Activated naive CD4-positive, alpha-beta T cell treated with anti-CD3 and anti-CD28 coated beads, Interleukin-2, amount 50 U/mL, for 72 hours (primary cell): ENCODE results near the gene RARRES1. TPM values are rescaled to one million over a fixed set of nuclear protein-coding genes. Genes with fewer than 3 reads are reported as not detected.
A peak's percentile ranks its signal among the peaks of the same experiment; 100 is the strongest.

ENCODE experiments used
- ATAC-seq, 2 donors: fragments of 150-1000 bp; cut with Tn5 transposase; 2 replicates each; pipeline ENCODE4 v1.10.0; 2021; ENCODE audit warnings: mild to moderate bottlenecking in 2 of 2, moderate library complexity in 2 of 2
- DNase-seq, 2 donors: peaks; one replicate each; pipeline ENCODE4 v3.0.0; 2021 to 2022; ENCODE audit warnings: low spot score in 2 of 2
- H3K27ac Mint-ChIP-seq, 2 donors: one replicate each; pipeline ENCODE4 v1.8.0; 2022; ENCODE audit warnings: mild to moderate bottlenecking in 2 of 2, mixed read lengths in 2 of 2
- H3K36me3 Mint-ChIP-seq, 2 donors: one replicate each; pipeline ENCODE4 v1.8.0; 2022; ENCODE audit warnings: mixed read lengths in 2 of 2
- H3K9me3 Mint-ChIP-seq, 2 donors: one replicate each; pipeline ENCODE4 v1.8.0; 2022; ENCODE audit warnings: mixed read lengths in 2 of 2
- total RNA-seq, 2 donors: library from RNA; stranded (reverse); gene quantifications; one replicate each; pipeline ENCODE4 v1.2.3, GENCODE V29; 2022

RARRES1 gene
- total RNA-seq, 2 donors from 2014 or later: not detected

- Mint-ChIP-seq H3K36me3 (peaks cover 6% of the 10 kb centered on the region in 2 donors), H3K9me3 (no peaks in the 10 kb centered on the region), H3K27ac (no peak overlapping the region)
- ATAC-seq (peak in 1 of 2 donors; percentile 77), DNase-seq (no peak)
Measured at GRCh38 chr3:158683230-158683962, 48.9 kb downstream of the RARRES1 start.

DNA sequence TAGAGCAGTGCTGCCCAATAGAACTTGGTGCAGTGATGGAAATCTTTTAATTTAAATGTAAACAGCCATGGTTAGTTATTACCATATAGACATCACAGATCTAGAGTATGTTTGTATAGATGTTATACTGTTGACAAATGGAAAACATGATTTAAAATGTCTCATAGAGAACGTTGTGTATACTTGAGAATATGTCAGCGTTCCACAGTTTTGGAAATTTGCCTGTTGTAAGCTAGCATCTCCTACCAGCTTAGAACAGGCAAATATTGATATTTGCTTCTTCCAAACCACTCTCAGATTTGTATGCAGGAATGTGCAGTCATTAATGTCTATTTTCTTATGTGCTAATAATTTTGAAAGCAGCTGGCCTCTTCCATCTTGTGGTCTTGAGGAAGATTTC is 51.4 kb downstream of the RARRES1 start:
- no peaks in the 10 kb centered on the region for H3K9me3 Mint-ChIP-seq
- H3K27ac Mint-ChIP-seq: no peak overlapping the region
- DNase-seq: no peak
- H3K36me3 Mint-ChIP-seq: peaks cover 12 to 15% of the 10 kb centered on the region in 2 donors
- ATAC-seq: no peak

DNA sequence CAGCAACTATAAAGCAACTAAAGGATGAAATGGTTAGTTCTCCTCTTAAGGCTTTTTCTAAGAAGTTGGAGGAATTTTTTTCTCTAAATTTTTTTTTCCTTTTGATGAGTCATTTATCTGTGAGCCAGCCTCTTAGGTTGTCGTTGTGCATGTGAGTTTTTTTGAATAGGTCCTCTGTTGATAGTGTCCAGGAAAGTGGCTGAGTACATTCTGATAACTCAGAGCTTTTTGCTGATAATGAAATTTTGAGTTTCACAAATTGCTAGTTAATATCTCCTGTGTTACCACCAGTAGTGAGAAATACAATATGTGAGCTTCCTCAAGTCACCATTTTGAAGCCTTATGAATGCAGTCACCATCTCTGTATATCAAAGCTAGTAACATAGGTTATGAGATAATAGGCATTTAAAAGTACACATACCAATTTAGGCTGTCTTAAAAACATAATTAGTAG is 52.7 kb downstream of the RARRES1 start:
- H3K9me3 Mint-ChIP-seq: no peaks in the 10 kb centered on the region
- peaks cover 12 to 15% of the 10 kb centered on the region in 2 donors for H3K36me3 Mint-ChIP-seq
- ATAC-seq (no peak), DNase-seq (no peak)
- no peak overlapping the region for H3K27ac Mint-ChIP-seq

DNA sequence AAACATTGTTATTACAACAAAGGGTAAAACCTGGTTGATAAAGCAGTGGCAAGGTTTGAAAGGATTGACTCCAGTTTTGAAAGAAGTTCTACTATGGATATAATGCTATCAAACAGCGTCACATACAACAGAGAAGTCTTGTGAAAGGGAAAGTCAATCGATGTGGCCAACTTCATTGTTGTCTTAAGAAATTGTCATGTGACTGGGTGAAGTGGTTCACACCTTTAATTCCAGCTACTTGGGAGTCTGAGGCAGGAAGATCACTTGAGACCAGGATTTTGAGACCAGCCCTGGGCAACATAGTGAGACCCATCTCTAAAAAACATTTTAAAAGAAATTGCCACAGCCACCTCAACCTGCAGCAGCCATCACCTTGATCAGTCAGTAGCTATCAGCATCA is 53.6 kb downstream of the RARRES1 start:
- no peak overlapping the region for H3K27ac Mint-ChIP-seq
- no peak for ATAC-seq
- DNase-seq: no peak
- H3K9me3 Mint-ChIP-seq: no peaks in the 10 kb centered on the region
- peaks cover 7 to 10% of the 10 kb centered on the region in 2 donors for H3K36me3 Mint-ChIP-seq

DNA sequence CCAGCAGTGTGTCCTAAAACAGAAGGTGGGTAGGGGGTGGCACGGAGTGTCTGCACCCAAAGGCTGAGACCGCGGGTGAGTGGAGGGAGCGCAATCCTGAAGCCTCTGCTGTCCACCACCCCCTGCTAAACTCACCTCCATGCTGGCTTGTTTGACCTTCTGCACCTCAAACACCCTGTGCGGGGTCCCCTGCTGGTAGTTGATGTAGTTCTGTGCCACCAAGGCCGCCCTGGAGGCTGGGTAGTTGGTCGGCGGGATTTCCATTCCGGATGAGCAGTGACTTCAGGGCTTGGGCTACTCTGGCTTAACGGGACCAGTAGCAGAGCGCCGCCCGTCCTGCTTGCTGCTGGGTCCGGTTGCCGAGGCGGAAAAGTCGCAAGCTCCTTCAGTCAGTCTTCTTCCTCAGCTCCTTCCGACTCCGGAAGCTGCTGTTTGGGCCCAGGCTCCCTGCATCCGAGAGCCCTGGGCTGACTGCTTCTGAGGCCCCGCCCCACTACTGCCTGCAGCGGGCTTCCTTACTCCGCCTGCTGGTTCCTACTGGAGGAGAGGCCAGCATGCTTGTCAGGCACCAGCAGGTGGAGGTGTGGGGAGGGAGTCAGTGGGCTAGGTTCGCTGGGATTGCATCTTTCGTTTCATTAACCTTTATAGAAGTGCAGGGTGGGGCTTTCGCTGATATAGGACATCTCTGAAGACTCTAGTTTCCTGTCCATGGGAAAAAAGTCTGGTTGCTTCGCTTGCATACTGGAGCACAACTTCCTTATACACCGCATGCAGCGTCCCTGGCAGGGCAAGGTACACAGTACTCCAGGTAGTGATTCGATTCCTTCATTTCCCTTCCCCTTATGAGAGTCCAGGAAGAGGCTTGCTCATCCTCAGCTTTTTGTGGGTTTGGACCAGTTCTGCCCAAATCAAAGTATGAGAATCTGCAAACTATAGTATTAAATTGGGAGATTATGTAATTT is 59.8 kb downstream of the RARRES1 start, which contains the start of gene LXN:
Gene LXN, minus strand, starts transcription at position 434 of the 962 bp plus-strand sequence. Its CDS starts 170 bp downstream, at position 264.
- Mint-ChIP-seq H3K9me3 (no peaks in the 10 kb centered on the region), H3K36me3 (peaks cover 12 to 30% of the 10 kb centered on the region in 2 donors), H3K27ac (peak within 1 kb of the TSS; percentile 93)
- DNase-seq (peak; percentile 78 to 82), ATAC-seq (peak; percentile 99 to 100)

- ATAC-seq: no peak
Measured at GRCh38 chr3:158671821-158672214, 60.4 kb downstream of the RARRES1 start.

GRCh38 chr3:158668506-158668905 is 63.8 kb downstream of the RARRES1 start:
- DNase-seq: no peak
- no peak overlapping the region for H3K27ac Mint-ChIP-seq
- H3K36me3 Mint-ChIP-seq: peaks cover 12 to 31% of the 10 kb centered on the region in 2 donors
- no peak for ATAC-seq
- H3K9me3 Mint-ChIP-seq: no peaks in the 10 kb centered on the region

More at GRCh38 chr3:158671821-158672214, 60.4 kb downstream of the RARRES1 start:
- Mint-ChIP-seq H3K27ac (peak overlapping the region; percentile 93), H3K9me3 (no peaks in the 10 kb centered on the region), H3K36me3 (peaks cover 12 to 25% of the 10 kb centered on the region in 2 donors)
- no peak for DNase-seq

GRCh38 chr3:158666416-158666815 is 65.8 kb downstream of the RARRES1 start:
- ATAC-seq (no peak), DNase-seq (no peak)
- H3K36me3 Mint-ChIP-seq: peaks cover 0 to 23% of the 10 kb centered on the region in 2 donors
- no peaks in the 10 kb centered on the region for H3K9me3 Mint-ChIP-seq
- no peak overlapping the region for H3K27ac Mint-ChIP-seq

DNA sequence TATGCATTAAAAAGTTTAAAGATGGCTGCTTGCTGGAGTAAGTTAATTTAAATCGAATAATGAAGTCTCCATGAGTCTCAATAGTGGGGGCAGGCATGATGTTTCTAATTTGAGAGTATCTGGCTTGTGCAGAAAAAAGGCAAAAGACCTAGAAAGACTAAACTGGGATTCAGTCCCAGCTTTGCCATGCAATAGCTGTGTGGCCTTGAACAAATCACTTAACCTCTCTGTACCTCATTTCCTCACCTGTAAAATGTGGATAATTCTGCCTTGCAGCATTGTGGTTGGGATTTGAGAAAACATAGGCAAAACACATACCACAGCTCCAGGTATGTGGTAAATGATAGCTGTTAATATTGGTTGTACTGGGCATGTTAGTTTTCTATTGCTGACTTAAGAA is 68.4 kb downstream of the RARRES1 start:
- DNase-seq: no peak
- peaks cover 0 to 11% of the 10 kb centered on the region in 2 donors for H3K36me3 Mint-ChIP-seq
- no peak overlapping the region for H3K27ac Mint-ChIP-seq
- no peak for ATAC-seq
- no peaks in the 10 kb centered on the region for H3K9me3 Mint-ChIP-seq

GRCh38 chr3:158663246-158663645 is 69.0 kb downstream of the RARRES1 start:
- H3K36me3 Mint-ChIP-seq: peaks cover 0 to 7% of the 10 kb centered on the region in 2 donors
- H3K27ac Mint-ChIP-seq: no peak overlapping the region
- no peak for ATAC-seq
- no peaks in the 10 kb centered on the region for H3K9me3 Mint-ChIP-seq
- no peak for DNase-seq

GRCh38 chr3:158660711-158661110 is 71.5 kb downstream of the RARRES1 start:
- Mint-ChIP-seq H3K36me3 (peaks cover 0 to 7% of the 10 kb centered on the region in 2 donors), H3K9me3 (no peaks in the 10 kb centered on the region), H3K27ac (no peak overlapping the region)
- DNase-seq (no peak), ATAC-seq (no peak)

DNA sequence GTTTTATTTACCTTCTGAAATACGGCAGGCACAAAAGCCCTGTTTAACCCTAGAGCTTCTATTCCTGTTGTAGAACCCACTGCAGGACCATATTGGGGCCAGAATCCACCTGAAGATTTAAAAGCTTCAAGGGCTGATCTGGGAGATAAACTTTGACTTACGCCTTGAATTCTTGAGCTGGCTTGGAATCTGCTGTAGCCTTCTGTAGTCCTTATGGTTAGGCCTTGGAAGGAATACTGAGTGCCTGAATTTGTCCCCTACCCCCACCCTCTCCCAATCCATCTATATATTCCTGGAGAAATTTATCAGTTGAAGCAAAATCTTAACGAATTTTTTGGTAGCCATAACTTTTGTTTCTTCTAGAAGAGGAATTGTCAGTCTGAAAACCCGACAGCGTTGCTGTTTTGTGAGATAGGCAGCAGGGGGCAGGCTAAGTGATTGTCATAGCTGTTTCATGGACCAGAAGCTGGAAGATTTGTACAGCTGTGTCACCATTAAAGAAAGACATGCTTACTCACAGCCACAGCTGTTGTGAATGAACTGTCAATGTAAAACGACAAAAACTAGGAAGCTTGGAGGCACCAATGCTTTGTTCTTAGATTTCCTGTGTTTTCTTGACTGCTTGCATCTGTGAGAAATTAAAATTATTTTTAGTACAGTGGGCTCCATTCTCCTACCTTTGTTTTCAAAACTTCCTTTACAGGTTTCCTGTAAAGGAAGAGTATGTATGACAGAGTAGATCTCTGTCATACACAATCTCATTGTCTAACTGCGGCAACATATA is 72.6 kb downstream of the RARRES1 start:
- peak; percentile 68 to 85 for ATAC-seq
- Mint-ChIP-seq H3K36me3 (peaks cover 0 to 2% of the 10 kb centered on the region in 2 donors), H3K9me3 (no peaks in the 10 kb centered on the region), H3K27ac (no peak overlapping the region)
- peak in 1 of 2 donors; percentile 61 for DNase-seq

DNA sequence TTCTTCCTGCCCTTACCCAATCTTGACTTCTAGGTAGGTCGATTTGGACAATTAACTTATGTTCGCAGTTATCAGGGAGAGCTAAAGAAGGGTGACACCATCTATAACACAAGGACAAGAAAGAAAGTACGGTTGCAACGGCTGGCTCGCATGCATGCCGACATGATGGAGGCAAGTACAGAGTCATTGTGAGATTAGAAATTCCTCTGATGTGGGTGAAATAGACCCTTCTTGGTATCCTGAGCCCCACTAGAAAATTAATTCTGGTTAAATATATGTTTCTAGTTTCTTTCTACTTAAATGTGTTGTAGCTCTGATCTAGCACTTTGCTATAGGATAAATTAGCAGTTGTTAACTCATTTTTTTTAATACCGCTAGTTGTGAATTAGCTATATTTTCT is 73.4 kb downstream of the RARRES1 start:
- ATAC-seq (peak in 1 of 2 donors; percentile 65), DNase-seq (no peak)
- Mint-ChIP-seq H3K36me3 (no peaks in the 10 kb centered on the region), H3K27ac (no peak overlapping the region), H3K9me3 (no peaks in the 10 kb centered on the region)

GRCh38 chr3:158652463-158652862 is 79.8 kb downstream of the RARRES1 start:
- Mint-ChIP-seq H3K36me3 (peaks cover 5 to 14% of the 10 kb centered on the region in 2 donors), H3K9me3 (no peaks in the 10 kb centered on the region), H3K27ac (no peak overlapping the region)
- ATAC-seq (no peak), DNase-seq (no peak)

DNA sequence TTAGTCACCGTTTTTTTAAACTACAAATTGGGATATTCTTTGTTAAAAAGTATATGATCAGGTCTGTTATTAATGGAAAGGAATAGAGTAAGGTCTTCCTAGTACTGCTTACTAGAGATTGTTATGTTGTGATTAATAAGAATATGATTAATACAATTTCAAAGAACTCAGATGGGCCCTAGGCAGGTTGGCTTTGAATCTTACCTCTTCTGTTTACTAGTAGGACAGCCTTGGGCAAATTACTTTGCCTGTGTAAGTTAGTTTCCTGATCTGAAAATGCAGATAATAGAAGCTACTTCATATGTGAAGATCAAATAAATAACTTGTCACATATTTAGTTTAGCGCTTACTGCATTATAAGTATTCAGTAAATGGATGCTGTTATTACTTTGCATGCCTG is 81.1 kb downstream of the RARRES1 start:
- DNase-seq (no peak), ATAC-seq (no peak)
- no peak overlapping the region for H3K27ac Mint-ChIP-seq
- H3K9me3 Mint-ChIP-seq: no peaks in the 10 kb centered on the region
- H3K36me3 Mint-ChIP-seq: peaks cover 5 to 14% of the 10 kb centered on the region in 2 donors

DNA sequence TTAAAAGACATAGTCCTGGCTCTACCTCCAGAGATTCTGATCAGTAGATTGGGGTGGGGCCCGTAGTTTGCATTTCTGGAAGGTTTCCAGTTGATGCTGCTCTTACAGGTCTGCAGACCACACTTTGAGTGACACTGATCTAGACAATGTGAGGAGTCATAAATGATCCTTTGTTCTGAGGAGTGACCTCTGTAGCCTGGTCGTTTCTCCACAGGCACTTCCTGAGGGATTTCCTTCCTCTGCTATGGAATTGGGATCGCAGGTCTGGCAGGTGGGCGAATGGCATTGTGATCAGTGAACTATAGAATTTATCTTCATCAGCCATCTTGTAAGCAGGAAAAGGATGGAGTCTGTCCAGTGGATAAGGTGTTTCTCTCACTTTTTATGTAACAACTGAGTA is 82.5 kb downstream of the RARRES1 start:
- H3K36me3 Mint-ChIP-seq: peaks cover 9 to 14% of the 10 kb centered on the region in 2 donors
- DNase-seq: no peak
- no peak overlapping the region for H3K27ac Mint-ChIP-seq
- H3K9me3 Mint-ChIP-seq: no peaks in the 10 kb centered on the region
- ATAC-seq: no peak
